HG02943 (cell line): ENCODE measurements around the gene RPS24.
"Not testable (repeated sequence)": the region's sequence is repeated elsewhere in the genome, so short reads cannot be mapped to it uniquely, and the experiment has no call there.

Source experiments
- ATAC-seq: cut with Tn5 transposase; IDR thresholded peaks from one replicate; pipeline ENCODE4 v1.9.1; 2021; ENCODE audit warnings: mild to moderate bottlenecking, low read depth, moderate library complexity; ENCODE audit not compliant: unreplicated experiment

Gene RPS24

GRCh38 chr10:78047314-78047891 is 13.7 kb downstream of the RPS24 start:
- ATAC-seq, result no peak

- no peak for ATAC-seq
Observed at GRCh38 chr10:78049851-78050250, 16.2 kb downstream of the RPS24 start.

GRCh38 chr10:78053211-78053868 is 19.7 kb downstream of the RPS24 start:
- ATAC-seq, result no peak

GRCh38 chr10:78058562-78058961 is 24.9 kb downstream of the RPS24 start:
- ATAC-seq, result no peak

- no peak for ATAC-seq
Observed at GRCh38 chr10:78059906-78060702, 26.4 kb downstream of the RPS24 start.

- no peak for ATAC-seq
Observed at GRCh38 chr10:78062296-78062695, 28.6 kb downstream of the RPS24 start.

- ATAC-seq, result no peak
Observed at GRCh38 chr10:78063236-78063635, 29.6 kb downstream of the RPS24 start.

GRCh38 chr10:78064919-78065318 is 31.3 kb downstream of the RPS24 start:
- not testable (repeated sequence) for ATAC-seq

- no peak for ATAC-seq
Observed at GRCh38 chr10:78065611-78066010, 31.9 kb downstream of the RPS24 start.

GRCh38 chr10:78066012-78066411 is 32.3 kb downstream of the RPS24 start:
- ATAC-seq, result no peak

GRCh38 chr10:78066728-78067430 is 33.2 kb downstream of the RPS24 start:
- no peak for ATAC-seq

GRCh38 chr10:78069151-78069550 is 35.5 kb downstream of the RPS24 start:
- no peak for ATAC-seq

- not testable (repeated sequence) for ATAC-seq
Observed at GRCh38 chr10:78070064-78070463, 36.4 kb downstream of the RPS24 start.

GRCh38 chr10:78070726-78071125 is 37.1 kb downstream of the RPS24 start:
- no peak for ATAC-seq

GRCh38 chr10:78071140-78071856 is 37.6 kb downstream of the RPS24 start:
- ATAC-seq, result no peak

GRCh38 chr10:78071857-78072179 is 38.2 kb downstream of the RPS24 start:
- no peak for ATAC-seq

- ATAC-seq, result no peak
Observed at GRCh38 chr10:78072504-78072903, 38.8 kb downstream of the RPS24 start.

- ATAC-seq, result not testable (repeated sequence)
Observed at GRCh38 chr10:78075806-78076205, 42.1 kb downstream of the RPS24 start.

- no peak for ATAC-seq
Observed at GRCh38 chr10:78078539-78079330, 45.1 kb downstream of the RPS24 start.

- ATAC-seq, result no peak
Observed at GRCh38 chr10:78079411-78079810, 45.7 kb downstream of the RPS24 start.
